Activated B cell treated with CpG ODN at 0.5 μM for 24 hours (primary cell): ENCODE data around the gene WDR70. TPM values are rescaled to one million over a fixed set of nuclear protein-coding genes. Genes with fewer than 3 reads are reported as not detected.

Experiments
- ATAC-seq: fragments of 200-7000 bp; cut with Tn5 transposase; one replicate; pipeline ENCODE4 v1.10.0; 2021; ENCODE audit warnings: low read depth, mild to moderate bottlenecking, moderate library complexity
- CTCF ChIA-PET: fragments of 350-600 bp; sonication (Branson Sonifier 250); formaldehyde crosslinking; loops from one replicate; lab custom pipeline; 2021; ENCODE audit warnings: antibody characterized with exemption; lab: Charles Lee
- POLR2A ChIA-PET: fragments of 350-600 bp; sonication (Branson Sonifier 250); formaldehyde crosslinking; loops from one replicate; lab custom pipeline; 2021; ENCODE audit warnings: antibody characterized with exemption; lab: Charles Lee
- DNase-seq: peaks from one replicate; pipeline ENCODE4 v3.0.0; 2022
- H3K27ac Mint-ChIP-seq: one replicate; pipeline ENCODE4 v1.8.0; 2020; ENCODE audit warnings: mixed read lengths
- H3K27me3 Mint-ChIP-seq: one replicate; pipeline ENCODE4 v1.8.0; 2021; ENCODE audit warnings: mixed read lengths
- H3K36me3 Mint-ChIP-seq: one replicate; pipeline ENCODE4 v1.8.0; 2021; ENCODE audit warnings: low read depth, mixed read lengths
- H3K4me1 Mint-ChIP-seq: one replicate; pipeline ENCODE4 v1.8.0; 2021; ENCODE audit warnings: mixed read lengths
- H3K4me3 Mint-ChIP-seq: one replicate; pipeline ENCODE4 v1.8.0; 2020; ENCODE audit warnings: mild to moderate bottlenecking, mixed read lengths
- H3K9me3 Mint-ChIP-seq: one replicate; pipeline ENCODE4 v1.8.0; 2020; ENCODE audit warnings: mixed read lengths
- CTCF ChIP-seq: fragments of 200-600 bp; IDR thresholded peaks from one replicate; pipeline ENCODE4 v1.8.0; 2022; ENCODE audit warnings: antibody characterized with exemption, mild to moderate bottlenecking
- intact Hi-C: fragments of 100-400 bp; cut with micrococcal nuclease; formaldehyde crosslinking; loops from one replicate; pipeline ENCODE4 v1.15.1; 2024
- total RNA-seq: library from RNA; stranded (reverse); gene quantifications from 2 replicates; pipeline ENCODE4 v1.2.3, GENCODE V29; 2022

WDR70 gene
- total RNA-seq, 1 donor from 2014 or later = 58.6 TPM

GRCh38 chr5:37662362-37662761 lies 283.2 kb downstream of the WDR70 start:
- Mint-ChIP-seq H3K27ac (no peak overlapping the region), H3K4me3 (no peak overlapping the region), H3K36me3 (no peaks in the 10 kb centered on the region), H3K4me1 (no peaks in the 10 kb centered on the region), H3K9me3 (no peaks in the 10 kb centered on the region), H3K27me3 (no peaks in the 10 kb centered on the region)
- intact Hi-C loops = no loop called here
- ATAC-seq = no peak
- TF ChIP-seq CTCF = no peak
- DNase-seq = no peak
- POLR2A ChIA-PET = no interaction called here
- CTCF ChIA-PET = no interaction called here

GRCh38 chr5:37662789-37663485 lies 283.8 kb downstream of the WDR70 start:
- no peak overlapping the region for H3K27ac Mint-ChIP-seq
- no peaks in the 10 kb centered on the region for H3K9me3 Mint-ChIP-seq
- no peak overlapping the region for H3K4me3 Mint-ChIP-seq
- ATAC-seq (no peak), DNase-seq (no peak)
- H3K36me3 Mint-ChIP-seq = no peaks in the 10 kb centered on the region
- no peak for TF ChIP-seq CTCF
- no peaks in the 10 kb centered on the region for H3K4me1 Mint-ChIP-seq
- ChIA-PET POLR2A (no interaction called here), CTCF (no interaction called here)
- no peaks in the 10 kb centered on the region for H3K27me3 Mint-ChIP-seq
- intact Hi-C loops = no loop called here

- Mint-ChIP-seq H3K36me3 (no peaks in the 10 kb centered on the region), H3K4me1 (no peaks in the 10 kb centered on the region), H3K9me3 (no peaks in the 10 kb centered on the region), H3K4me3 (no peak overlapping the region), H3K27me3 (no peaks in the 10 kb centered on the region), H3K27ac (no peak overlapping the region)
- DNase-seq (no peak), ATAC-seq (no peak)
- CTCF ChIA-PET = no interaction called here
- POLR2A ChIA-PET = no interaction called here
- no peak for TF ChIP-seq CTCF
- intact Hi-C loops = no loop called here
Observed at GRCh38 chr5:37663538-37663937, 284.4 kb downstream of the WDR70 start.

GRCh38 chr5:37664551-37664950 lies 285.4 kb downstream of the WDR70 start:
- intact Hi-C loops = no loop called here
- Mint-ChIP-seq H3K36me3 (peaks cover 2% of the 10 kb centered on the region), H3K9me3 (no peaks in the 10 kb centered on the region), H3K4me1 (no peaks in the 10 kb centered on the region), H3K27me3 (no peaks in the 10 kb centered on the region), H3K4me3 (no peak overlapping the region), H3K27ac (no peak overlapping the region)
- POLR2A ChIA-PET = no interaction called here
- TF ChIP-seq CTCF = no peak
- CTCF ChIA-PET = no interaction called here
- DNase-seq (no peak), ATAC-seq (no peak)

GRCh38 chr5:37665272-37665671 lies 286.2 kb downstream of the WDR70 start:
- no peaks in the 10 kb centered on the region for H3K9me3 Mint-ChIP-seq
- H3K36me3 Mint-ChIP-seq = peaks cover 3% of the 10 kb centered on the region
- TF ChIP-seq CTCF = no peak
- ATAC-seq (no peak), DNase-seq (no peak)
- ChIA-PET CTCF (no interaction called here), POLR2A (no interaction called here)
- H3K4me3 Mint-ChIP-seq = no peak overlapping the region
- H3K27ac Mint-ChIP-seq = no peak overlapping the region
- H3K27me3 Mint-ChIP-seq = no peaks in the 10 kb centered on the region
- no peaks in the 10 kb centered on the region for H3K4me1 Mint-ChIP-seq
- intact Hi-C loops = no loop called here
